Aorta (tissue), 5 donors: ENCODE measurements around the gene ALKBH2. TPM values are rescaled to one million over a fixed set of nuclear protein-coding genes. Genes with fewer than 3 reads are reported as not detected.

Source experiments
- ATAC-seq: fragments of 200-7000 bp; cut with Tn5 transposase; one replicate; pipeline ENCODE4 v1.9.1; 2022; ENCODE audit warnings: moderate library complexity; ENCODE audit not compliant: low FRiP score
- DNase-seq, 2 donors: peaks; one replicate each; pipeline ENCODE4 v3.0.0-alpha.2; 2020
- H3K27ac ChIP-seq, 2 donors: one replicate each; pipeline ENCODE4 v1.5.1; 2013; ENCODE audit warnings: low read length in 2 of 2, mild to moderate bottlenecking in 2 of 2, moderate library complexity in 2 of 2, control low read depth in 1 of 2, inconsistent platforms in 1 of 2, low read depth in 1 of 2
- H3K27me3 ChIP-seq, 2 donors: one replicate each; pipeline ENCODE4 v1.6.1; 2013; ENCODE audit warnings: control low read depth in 1 of 2, low read length in 1 of 2, mild to moderate bottlenecking in 1 of 2, moderate library complexity in 1 of 2; ENCODE audit not compliant: insufficient read depth in 2 of 2, control insufficient read depth in 1 of 2
- H3K36me3 ChIP-seq, 2 donors: one replicate each; pipeline ENCODE4 v1.6.1; 2013; ENCODE audit warnings: control low read depth in 1 of 2, low read length in 1 of 2, mild to moderate bottlenecking in 1 of 2; ENCODE audit not compliant: insufficient read depth in 2 of 2, control insufficient read depth in 1 of 2
- H3K4me1 ChIP-seq, 2 donors: one replicate each; pipeline ENCODE4 v1.6.1; 2013; ENCODE audit warnings: low read length in 2 of 2, control low read depth in 1 of 2, mild to moderate bottlenecking in 1 of 2, moderate library complexity in 1 of 2; ENCODE audit not compliant: insufficient read depth in 2 of 2, control insufficient read depth in 1 of 2
- H3K4me3 ChIP-seq, 2 donors: one replicate each; pipeline ENCODE4 v1.5.1; 2013; ENCODE audit warnings: low read length in 2 of 2, control low read depth in 1 of 2, mild to moderate bottlenecking in 1 of 2
- H3K9me3 ChIP-seq: one replicate; pipeline ENCODE4 v1.6.1; 2013; ENCODE audit warnings: mild to moderate bottlenecking, low read length; ENCODE audit not compliant: control insufficient read depth
- WGBS, 2 donors: extraction: QIAGEN DNeasy Blood & Tissue Kit; methylation state at CpG; one replicate each; pipeline ENCODE4 v1.1.7; 2013; 5-methylcytosine and 5-hydroxymethylcytosine counted together
- intact Hi-C, 2 donors: fragments of 100-400 bp; cut with DNase I; formaldehyde crosslinking; loops; one replicate each; pipeline versions ENCODE4 v1.14.2 to v1.15.0; 2022
- polyA plus RNA-seq, 2 donors: library from polyadenylated mRNA; stranded (reverse); fragments of 200-250 nt; gene quantifications; one replicate each; pipeline ENCODE4 v1.2.3, GENCODE V29; 2013
- total RNA-seq, 2 donors: library from RNA; stranded (reverse); fragmentation: NEBNext Ultra II Directional; extraction: Animal tissue kit (Norgen Biotek cat#: 25700); gene quantifications; one replicate each; pipeline ENCODE4 v1.2.1, GENCODE V29; 2021
- donor health status: healthy with polysubstance abuse.
- donor health status: Bipolar disorder and iron deficiency.
- donor health status: DM: no; HTN: no; CAD: no.
- donor health status: DM: no; HTN: no; CAD: no.
- donor health status: DM: yes; HTN: yes; CAD: no.

The ALKBH2 gene
- total and polyA plus RNA-seq, 4 donors = 11.0 to 36.3 (median 12.4) TPM

DNA sequence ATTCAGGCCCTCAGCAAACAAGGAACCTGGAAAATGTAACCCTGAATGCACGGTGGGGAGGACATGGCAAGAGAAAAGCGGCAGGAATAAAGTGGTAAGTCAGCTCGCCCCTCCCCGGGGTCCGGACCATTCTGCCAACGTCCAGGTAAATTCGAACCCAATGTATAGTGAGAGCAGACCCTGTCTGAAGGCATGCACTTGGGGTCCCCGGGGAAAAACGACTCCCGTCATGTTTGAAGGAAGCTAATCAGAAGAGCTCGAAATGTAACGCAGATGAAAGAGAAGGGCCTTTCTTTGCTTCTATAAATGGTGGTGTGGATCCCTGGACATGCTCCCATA is 23.3 kb upstream of the ALKBH2 start:
- ATAC-seq (no peak), DNase-seq (no peak)
- intact Hi-C loops = loop anchor here in 1 of 2 donors (10.0 kb wide), 1 partner anchor 268 kb away; no protein-coding TSS in a partner anchor
- Histone ChIP-seq H3K4me1 (no peaks in the 10 kb centered on the region), H3K27me3 (no peaks in the 10 kb centered on the region), H3K4me3 (no peak overlapping the region), H3K36me3 (no peaks in the 10 kb centered on the region), H3K9me3 (no peaks in the 10 kb centered on the region), H3K27ac (no peak overlapping the region)
- 44 to 46% methylated on average over 12 of the region's 12 CpGs for WGBS, 2 donors

DNA sequence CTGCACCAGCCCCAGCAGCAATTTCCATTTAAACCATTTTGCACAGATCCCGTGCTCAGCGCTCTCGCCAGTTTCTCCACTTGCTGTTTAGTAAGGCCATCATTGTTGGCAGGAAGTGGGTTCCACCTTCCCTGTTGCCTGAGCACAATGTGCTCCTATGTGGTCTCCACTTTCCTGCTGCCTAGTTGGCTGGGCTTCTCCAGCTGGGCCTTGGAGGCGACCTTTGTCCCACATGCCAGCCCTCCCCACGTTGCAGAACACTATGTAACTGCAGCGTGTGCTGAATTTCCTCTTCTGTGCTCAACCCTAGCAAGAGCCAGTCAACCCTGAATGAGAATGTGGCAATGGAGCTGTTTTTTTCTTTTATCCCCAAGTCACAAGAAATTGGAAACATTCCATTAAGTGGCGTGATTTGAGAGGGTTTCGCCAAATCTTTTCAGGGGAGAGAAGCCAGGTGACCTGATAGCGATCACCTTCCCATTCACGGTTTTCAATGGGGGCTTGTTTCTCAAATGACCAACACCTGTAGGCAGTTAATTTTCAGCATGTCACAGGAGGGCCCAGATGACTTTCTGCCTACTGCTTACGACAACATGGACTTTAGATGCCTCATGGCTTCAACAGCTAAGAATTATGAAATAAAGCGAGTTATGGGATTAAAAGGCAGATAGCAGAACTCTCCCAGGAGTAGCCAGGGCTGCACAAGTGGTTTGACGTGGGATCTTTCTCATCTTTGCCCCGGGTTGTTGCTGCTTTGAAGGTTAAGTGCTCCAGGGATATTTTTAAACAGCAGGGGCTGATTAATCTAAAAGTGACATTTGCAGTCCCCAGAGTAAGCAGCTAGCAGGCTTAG is 22.7 kb upstream of the ALKBH2 start, which contains the start of gene ACACB:
Gene ACACB, plus strand, starts transcription at position 830 of the 853 bp plus-strand sequence. CDS start 22,819 bp downstream, outside the sequence.
- no peak for ATAC-seq
- H3K9me3 ChIP-seq = no peaks in the 10 kb centered on the region
- WGBS, 2 donors = 59 to 61% methylated on average over 14 of the region's 14 CpGs
- no peaks in the 10 kb centered on the region for H3K4me1 ChIP-seq
- intact Hi-C loops = loop anchor here in 1 of 2 donors (10.0 kb wide), 1 partner anchor 269 kb away; no protein-coding TSS in a partner anchor
- no peak within 1 kb of the TSS for H3K27ac ChIP-seq
- no peaks in the 10 kb centered on the region for H3K27me3 ChIP-seq
- no peaks in the 10 kb centered on the region for H3K36me3 ChIP-seq
- no peak within 1 kb of the TSS for H3K4me3 ChIP-seq
- no peak for DNase-seq

- Histone ChIP-seq H3K4me1 (no peaks in the 10 kb centered on the region), H3K27ac (no peak overlapping the region), H3K4me3 (no peak overlapping the region), H3K36me3 (no peaks in the 10 kb centered on the region), H3K9me3 (no peaks in the 10 kb centered on the region), H3K27me3 (no peaks in the 10 kb centered on the region)
- no peak for ATAC-seq
- DNase-seq = no peak
- intact Hi-C loops = loop anchor here in 1 of 2 donors (10.0 kb wide), 1 partner anchor 269 kb away; no protein-coding TSS in a partner anchor
- 88 to 93% methylated on average over 3 of the region's 3 CpGs for WGBS, 2 donors
Measured at GRCh38 chr12:109115404-109115757, 22.1 kb upstream of the ALKBH2 start.

GRCh38 chr12:109114644-109115043 is 21.4 kb upstream of the ALKBH2 start:
- intact Hi-C loops = loop anchor here (5.0 to 10.0 kb wide), 3 partner anchors 33 to 270 kb away; no protein-coding TSS in a partner anchor
- Histone ChIP-seq H3K4me1 (no peaks in the 10 kb centered on the region), H3K27ac (no peak overlapping the region), H3K9me3 (no peaks in the 10 kb centered on the region), H3K27me3 (no peaks in the 10 kb centered on the region), H3K36me3 (peaks cover 0 to 2% of the 10 kb centered on the region in 2 donors), H3K4me3 (no peak overlapping the region)
- 50 to 60% methylated on average over 2 of the region's 2 CpGs for WGBS, 2 donors
- DNase-seq = no peak
- no peak for ATAC-seq

DNA sequence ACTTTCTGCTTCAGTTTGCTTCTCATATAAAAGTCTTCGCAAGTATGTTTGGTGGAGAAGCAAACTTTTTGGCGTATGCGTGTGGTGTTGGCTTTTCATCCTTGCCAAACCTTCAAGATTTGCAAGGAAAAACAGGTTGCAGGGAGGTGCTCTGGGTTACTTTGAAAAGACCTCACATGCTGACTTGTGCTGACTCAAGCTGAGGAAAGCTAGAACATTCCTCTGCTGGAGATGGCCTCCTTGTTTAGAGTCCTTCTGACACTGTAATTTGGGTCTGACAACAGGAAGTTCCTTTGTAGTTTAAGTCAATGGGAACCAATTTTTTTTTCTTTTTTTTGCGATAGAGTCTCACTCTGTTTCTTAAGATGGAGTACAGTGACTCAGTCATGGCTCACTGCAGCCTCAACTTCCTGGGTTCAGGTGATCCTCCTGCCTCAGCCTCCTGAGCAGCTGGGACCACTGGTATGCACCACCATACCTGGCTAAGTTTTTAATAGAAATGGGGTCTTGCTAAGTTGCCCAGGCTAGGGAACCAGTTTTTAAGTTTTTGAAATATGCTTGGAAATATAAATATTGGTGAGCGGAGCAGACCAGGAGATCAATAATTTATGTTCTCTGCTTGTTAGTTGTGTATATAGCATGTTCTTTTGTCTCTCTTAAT is 20.5 kb upstream of the ALKBH2 start:
- intact Hi-C loops = loop anchor here (5.0 to 10.0 kb wide), 3 partner anchors 34 to 271 kb away; no protein-coding TSS in a partner anchor
- Histone ChIP-seq H3K9me3 (no peaks in the 10 kb centered on the region), H3K36me3 (peaks cover 0 to 3% of the 10 kb centered on the region in 2 donors), H3K27ac (no peak overlapping the region), H3K27me3 (no peaks in the 10 kb centered on the region), H3K4me1 (no peaks in the 10 kb centered on the region), H3K4me3 (no peak overlapping the region)
- DNase-seq = no peak
- WGBS, 2 donors = 83 to 86% methylated on average over 5 of the region's 5 CpGs
- no peak for ATAC-seq

- no peak for DNase-seq
- WGBS, 2 donors = 81 to 82% methylated on average over 11 of the region's 11 CpGs
- intact Hi-C loops = loop anchor here (5.0 to 10.0 kb wide), 3 partner anchors 34 to 272 kb away; no protein-coding TSS in a partner anchor
- Histone ChIP-seq H3K4me1 (no peaks in the 10 kb centered on the region), H3K4me3 (no peak overlapping the region), H3K36me3 (peaks cover 0 to 3% of the 10 kb centered on the region in 2 donors), H3K27me3 (no peaks in the 10 kb centered on the region), H3K27ac (no peak overlapping the region), H3K9me3 (no peaks in the 10 kb centered on the region)
- ATAC-seq = no peak
Measured at GRCh38 chr12:109112720-109113465, 19.6 kb upstream of the ALKBH2 start.

GRCh38 chr12:109110988-109111495 is 17.8 kb upstream of the ALKBH2 start:
- ATAC-seq (peak; percentile 96), DNase-seq (peak; percentile 94 to 96)
- H3K4me1 ChIP-seq = no peaks in the 10 kb centered on the region
- H3K4me3 ChIP-seq = peak overlapping the region; percentile 23 to 30
- H3K9me3 ChIP-seq = no peaks in the 10 kb centered on the region
- 3 to 8% methylated on average over 28 of the region's 28 CpGs for WGBS, 2 donors
- H3K27me3 ChIP-seq = no peaks in the 10 kb centered on the region
- H3K27ac ChIP-seq = peak overlapping the region in 1 of 2 donors; percentile 25
- intact Hi-C loops = loop anchor here (5.0 to 10.0 kb wide), 3 partner anchors 36 to 274 kb away; no protein-coding TSS in a partner anchor
- peaks cover 0 to 5% of the 10 kb centered on the region in 2 donors for H3K36me3 ChIP-seq

- WGBS, 2 donors = 92 to 95% methylated on average over 6 of the region's 6 CpGs
- no peaks in the 10 kb centered on the region for H3K9me3 ChIP-seq
- DNase-seq = no peak
- no peaks in the 10 kb centered on the region for H3K27me3 ChIP-seq
- no peak overlapping the region for H3K4me3 ChIP-seq
- ATAC-seq = no peak
- H3K4me1 ChIP-seq = no peaks in the 10 kb centered on the region
- intact Hi-C loops = loop anchor here (5.0 to 10.0 kb wide), 3 partner anchors 37 to 275 kb away; no protein-coding TSS in a partner anchor
- peaks cover 3 to 5% of the 10 kb centered on the region in 2 donors for H3K36me3 ChIP-seq
- peak overlapping the region in 1 of 2 donors; percentile 42 for H3K27ac ChIP-seq
Measured at GRCh38 chr12:109109746-109110350, 16.6 kb upstream of the ALKBH2 start.
